Endothelial cell of umbilical vein (primary cell): Measurements from ENCODE around the gene ARNT2.

Source experiments
- CTCF ChIP-seq, 2 donors: IDR thresholded peaks; 1 replicate in 1 of 2; 2 replicates in 1 of 2; pipeline ENCODE4 v1.5.1; 2011; ENCODE audit warnings: low read length in 2 of 2, mild to moderate bottlenecking in 2 of 2, moderate library complexity in 2 of 2, control low read depth in 1 of 2, inconsistent platforms in 1 of 2, low read depth in 1 of 2; ENCODE audit not compliant: insufficient read depth in 1 of 2; ENCODE audit errors: extremely low read depth in 1 of 2
- EZH2 ChIP-seq: IDR thresholded peaks from 2 replicates; pipeline ENCODE4 v1.6.1; 2012; ENCODE audit warnings: borderline replicate concordance, low read depth, mild to moderate bottlenecking, moderate library complexity, low read length, inconsistent platforms; ENCODE audit not compliant: severe bottlenecking
- GATA2 ChIP-seq: IDR thresholded peaks from 2 replicates; pipeline ENCODE4 v1.7.0; 2011; ENCODE audit warnings: low read depth, mild to moderate bottlenecking, moderate library complexity, mixed read lengths, low read length; ENCODE audit not compliant: insufficient read length, insufficient read depth
- MAX ChIP-seq: IDR thresholded peaks from 2 replicates; pipeline ENCODE4 v1.6.1; 2011; ENCODE audit not compliant: insufficient read depth, insufficient read length
- POLR2A ChIP-seq: IDR thresholded peaks from 2 replicates; pipeline ENCODE4 v1.6.1; 2012; ENCODE audit warnings: low read depth, mild to moderate bottlenecking, control low read depth, low read length
- POLR2AphosphoS5 ChIP-seq: IDR thresholded peaks from 2 replicates; pipeline ENCODE4 v1.6.1; 2012; ENCODE audit warnings: low read depth, mild to moderate bottlenecking, control low read depth, low read length, moderate library complexity; ENCODE audit not compliant: insufficient read depth

DNA sequence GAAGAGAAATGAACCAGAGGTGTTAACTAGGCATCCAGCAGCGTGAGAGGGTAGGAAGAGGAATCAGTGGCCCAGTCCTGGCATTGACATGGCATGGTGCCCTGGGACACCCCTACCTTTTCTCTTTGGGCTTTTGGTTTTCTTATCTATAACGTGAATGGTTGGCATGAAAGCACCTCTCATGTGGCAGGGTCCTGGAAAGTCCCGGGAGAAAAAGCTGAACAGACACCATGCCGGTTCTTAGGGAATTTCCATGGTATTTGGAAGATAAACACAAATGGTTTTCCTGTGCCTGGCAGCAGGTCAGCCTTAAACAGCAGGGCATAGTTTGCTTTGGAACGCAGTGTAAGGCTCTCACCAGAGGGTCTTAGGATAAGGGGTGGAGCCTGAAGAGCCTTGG lies 15.4 kb downstream of the ARNT2 start:
- TF ChIP-seq EZH2 (no peak), CTCF (IDR thresholded peaks at IDR 0.05; ENCODE audit: extremely low read depth in 1 of 2, insufficient read depth in 1 of 2, low read depth in 1 of 2, low read length in 2 of 2) (no peak), POLR2A (no peak), POLR2AphosphoS5 (no peak), GATA2 (no peak), MAX (no peak)
